Tongue (tissue), 2 donors: Measurements from ENCODE around the gene PFDN1. TPM values are rescaled to one million over a fixed set of nuclear protein-coding genes. Genes with fewer than 3 reads are reported as not detected.

Experiments
- DNase-seq: peaks from one replicate; pipeline ENCODE4 v3.0.0-alpha.2; 2015
- total RNA-seq: library from RNA; depleted of rRNA; stranded (reverse); fragments of >200 nt; gene quantifications from one replicate; pipeline ENCODE4 v1.2.3, GENCODE V29; 2014

The PFDN1 gene
- total RNA-seq, 1 donor from 2014 or later = 64.2 TPM

- DNase-seq = no peak
These were observed 44.9 kb downstream of the PFDN1 start for GRCh38 chr5:140258016-140258415.

GRCh38 chr5:140256726-140257125, 46.2 kb downstream of the PFDN1 start:
- DNase-seq = no peak

GRCh38 chr5:140255460-140256157, 47.3 kb downstream of the PFDN1 start:
- DNase-seq = no peak

GRCh38 chr5:140253985-140254384, 48.9 kb downstream of the PFDN1 start:
- no peak for DNase-seq

GRCh38 chr5:140252470-140253126, 50.3 kb downstream of the PFDN1 start:
- DNase-seq = no peak

GRCh38 chr5:140251527-140251973, 51.4 kb downstream of the PFDN1 start:
- no peak for DNase-seq

- no peak for DNase-seq
These were observed 52.5 kb downstream of the PFDN1 start for GRCh38 chr5:140250386-140250785.

GRCh38 chr5:140249536-140249935, 53.4 kb downstream of the PFDN1 start:
- no peak for DNase-seq

- DNase-seq = peak; percentile 71
These were observed 54.5 kb downstream of the PFDN1 start for GRCh38 chr5:140248414-140248813.

- DNase-seq = no peak
These were observed 56.4 kb downstream of the PFDN1 start for GRCh38 chr5:140246378-140247122.

- no peak for DNase-seq
These were observed 57.0 kb downstream of the PFDN1 start for GRCh38 chr5:140245926-140246325.

- DNase-seq = no peak
These were observed 57.6 kb downstream of the PFDN1 start for GRCh38 chr5:140245341-140245740.

- DNase-seq = peak; percentile 95
These were observed 58.3 kb downstream of the PFDN1 start for GRCh38 chr5:140244525-140245025.

GRCh38 chr5:140243706-140244250, 59.1 kb downstream of the PFDN1 start:
- DNase-seq = no peak

- no peak for DNase-seq
These were observed 59.9 kb downstream of the PFDN1 start for GRCh38 chr5:140242890-140243585.

- DNase-seq = no peak
These were observed 60.8 kb downstream of the PFDN1 start for GRCh38 chr5:140242099-140242498.

GRCh38 chr5:140240987-140241706, 61.8 kb downstream of the PFDN1 start:
- DNase-seq = peak; percentile 93

GRCh38 chr5:140239939-140240700, 62.8 kb downstream of the PFDN1 start:
- DNase-seq = peak; percentile 76

- no peak for DNase-seq
These were observed 63.4 kb downstream of the PFDN1 start for GRCh38 chr5:140239461-140239860.

- DNase-seq = no peak
These were observed 64.1 kb downstream of the PFDN1 start for GRCh38 chr5:140238756-140239155.
